ENCODE measurements around the gene IGSF5. TPM values are rescaled to one million over a fixed set of nuclear protein-coding genes. Genes with fewer than 3 reads are reported as not detected.

The IGSF5 gene
- total and polyA plus RNA-seq, 2 donors (not counting 1 experiment from before 2014, with no cell fraction given), result not detected

DNA sequence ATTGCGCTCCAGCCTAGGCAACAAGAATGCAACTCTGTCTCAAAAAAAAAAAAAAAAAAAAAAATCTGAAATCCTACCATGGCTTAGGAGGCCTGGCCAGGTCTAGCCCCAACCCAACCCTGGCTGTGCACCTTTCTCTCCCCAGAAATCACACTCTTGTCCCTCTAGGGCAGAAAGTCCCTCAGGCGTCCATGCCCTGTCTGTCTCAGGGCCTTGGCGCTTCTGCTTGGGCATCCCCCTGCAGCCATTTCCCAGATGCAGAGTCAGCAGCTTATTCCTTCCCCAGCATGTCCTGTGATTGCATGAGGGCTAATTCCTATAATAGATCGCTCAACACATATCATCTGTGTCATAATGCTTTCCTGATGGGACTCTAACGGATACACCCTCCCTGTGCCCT lies 65.0 kb downstream of the IGSF5 start:
- Histone ChIP-seq H3K4me1 (ENCODE audit: control insufficient read depth in 2 of 2, insufficient read depth in 2 of 2, low read length in 2 of 2) (no peaks in the 10 kb centered on the region), H3K79me2 (ENCODE audit: control insufficient read depth, insufficient read depth, low read length) (no peaks in the 10 kb centered on the region), H3K27ac (ENCODE audit: low read length in 2 of 2) (no peak overlapping the region), H3K9ac (ENCODE audit: low read length) (no peak overlapping the region), H3K36me3 (replicated peaks in 1 of 2; ENCODE audit: control extremely low read depth in 1 of 2, control insufficient read depth in 1 of 2, extremely low read depth in 1 of 2, insufficient read depth in 2 of 2, low read length in 1 of 2) (no peaks in the 10 kb centered on the region), H3K27me3 (replicated peaks in 1 of 4; ENCODE audit: control extremely low read depth in 1 of 4, control insufficient read depth in 3 of 4, insufficient read depth in 4 of 4, low read length in 3 of 4) (no peaks in the 10 kb centered on the region), H3K4me2 (replicated peaks; ENCODE audit: low read depth, low read length, poor library complexity, severe bottlenecking) (no peak overlapping the region), H3K4me3 (ENCODE audit: control extremely low read depth in 1 of 5, extremely low read depth in 1 of 5, insufficient read depth in 1 of 5, low read depth in 2 of 5, low read length in 4 of 5) (no peak overlapping the region), H4K20me1 (ENCODE audit: control insufficient read depth, insufficient read depth, low read length, poor library complexity, severe bottlenecking) (no peaks in the 10 kb centered on the region), H2AFZ (ENCODE audit: insufficient read depth, low read depth, low read length, poor library complexity, severe bottlenecking) (no peak overlapping the region), H3K9me3 (ENCODE audit: control extremely low read depth in 1 of 3, control insufficient read depth in 2 of 3, insufficient read depth in 1 of 3, low read length in 2 of 3) (peaks cover 0 to 5% (median 0%) of the 10 kb centered on the region in 3 donors)
- POLR2A ChIA-PET, result no interaction called here
- intact Hi-C loops (cut with micrococcal nuclease), result no loop called here
- CTCF ChIA-PET, result no interaction called here
- Mint-ChIP-seq H3K4me1 (no peaks in the 10 kb centered on the region), H3K4me3 (no peak overlapping the region), H3K9me3 (ENCODE audit: insufficient read depth) (peaks cover 6% of the 10 kb centered on the region), H3K27ac (no peak overlapping the region), H3K27me3 (no peaks in the 10 kb centered on the region)
- ATAC-seq (ENCODE audit: low read depth), result no peak
- WGBS (ENCODE audit: insufficient coverage), result 90% methylated on average over 4 of the region's 5 CpGs
- TF ChIP-seq, protein P1, sequence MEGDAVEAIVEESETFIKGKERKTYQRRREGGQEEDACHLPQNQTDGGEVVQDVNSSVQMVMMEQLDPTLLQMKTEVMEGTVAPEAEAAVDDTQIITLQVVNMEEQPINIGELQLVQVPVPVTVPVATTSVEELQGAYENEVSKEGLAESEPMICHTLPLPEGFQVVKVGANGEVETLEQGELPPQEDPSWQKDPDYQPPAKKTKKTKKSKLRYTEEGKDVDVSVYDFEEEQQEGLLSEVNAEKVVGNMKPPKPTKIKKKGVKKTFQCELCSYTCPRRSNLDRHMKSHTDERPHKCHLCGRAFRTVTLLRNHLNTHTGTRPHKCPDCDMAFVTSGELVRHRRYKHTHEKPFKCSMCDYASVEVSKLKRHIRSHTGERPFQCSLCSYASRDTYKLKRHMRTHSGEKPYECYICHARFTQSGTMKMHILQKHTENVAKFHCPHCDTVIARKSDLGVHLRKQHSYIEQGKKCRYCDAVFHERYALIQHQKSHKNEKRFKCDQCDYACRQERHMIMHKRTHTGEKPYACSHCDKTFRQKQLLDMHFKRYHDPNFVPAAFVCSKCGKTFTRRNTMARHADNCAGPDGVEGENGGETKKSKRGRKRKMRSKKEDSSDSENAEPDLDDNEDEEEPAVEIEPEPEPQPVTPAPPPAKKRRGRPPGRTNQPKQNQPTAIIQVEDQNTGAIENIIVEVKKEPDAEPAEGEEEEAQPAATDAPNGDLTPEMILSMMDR (IDR thresholded peaks at IDR 0.05), result no peak
- no peak for TF ChIP-seq EZH2 (IDR thresholded peaks at IDR 0.05; ENCODE audit: borderline replicate concordance, insufficient read depth, low read depth, low read length, poor library complexity, severe bottlenecking)
- no peak for DNase-seq

DNA sequence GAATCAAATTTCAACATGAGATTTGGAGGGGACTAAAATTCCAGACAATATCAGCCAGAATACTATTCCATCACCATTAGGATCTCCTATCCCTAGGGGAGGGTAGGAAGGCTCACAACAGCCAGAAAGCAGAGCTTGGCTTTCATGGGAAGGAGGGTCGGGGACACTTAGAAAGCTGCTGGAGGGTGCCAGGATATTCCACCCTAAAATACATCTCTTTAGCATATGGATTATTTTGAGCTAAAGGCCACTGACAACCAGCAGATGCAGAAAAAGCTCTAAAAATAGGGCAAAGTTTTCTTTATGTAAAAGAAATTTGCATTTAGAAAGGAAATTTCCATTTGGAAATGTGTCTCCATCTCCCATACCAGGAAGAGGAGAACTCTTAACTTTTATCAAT lies 68.0 kb downstream of the IGSF5 start:
- H3K9ac ChIP-seq (ENCODE audit: low read length), result no peak overlapping the region
- H3K79me2 ChIP-seq (ENCODE audit: control insufficient read depth, insufficient read depth, low read length), result no peaks in the 10 kb centered on the region
- H3K9me3 ChIP-seq (ENCODE audit: control extremely low read depth in 1 of 3, control insufficient read depth in 2 of 3, insufficient read depth in 1 of 3, low read length in 2 of 3), result no peaks in the 10 kb centered on the region
- H3K4me2 ChIP-seq (replicated peaks; ENCODE audit: low read depth, low read length, poor library complexity, severe bottlenecking), result no peak overlapping the region
- H3K4me3 Mint-ChIP-seq, result no peak overlapping the region
- no peak overlapping the region for H2AFZ ChIP-seq (ENCODE audit: insufficient read depth, low read depth, low read length, poor library complexity, severe bottlenecking)
- no peaks in the 10 kb centered on the region for H4K20me1 ChIP-seq (ENCODE audit: control insufficient read depth, insufficient read depth, low read length, poor library complexity, severe bottlenecking)
- DNase-seq, result no peak
- ChIA-PET CTCF (no interaction called here), POLR2A (no interaction called here)
- H3K27me3 ChIP-seq (replicated peaks in 1 of 4; ENCODE audit: control extremely low read depth in 1 of 4, control insufficient read depth in 3 of 4, insufficient read depth in 4 of 4, low read length in 3 of 4), result no peaks in the 10 kb centered on the region
- no peak overlapping the region for H3K27ac ChIP-seq (ENCODE audit: low read length in 2 of 2)
- intact Hi-C loops (cut with micrococcal nuclease), result no loop called here
- H3K4me1 ChIP-seq (ENCODE audit: control insufficient read depth in 2 of 2, insufficient read depth in 2 of 2, low read length in 2 of 2), result no peaks in the 10 kb centered on the region
- no CpG with 5 or more reads among the region's 1 CpG for WGBS (ENCODE audit: insufficient coverage)
- no peaks in the 10 kb centered on the region for H3K4me1 Mint-ChIP-seq
- no peaks in the 10 kb centered on the region for H3K27me3 Mint-ChIP-seq
- no peak for ATAC-seq (ENCODE audit: low read depth)
- no peak overlapping the region for H3K27ac Mint-ChIP-seq
- H3K4me3 ChIP-seq (ENCODE audit: control extremely low read depth in 1 of 5, extremely low read depth in 1 of 5, insufficient read depth in 1 of 5, low read depth in 2 of 5, low read length in 4 of 5), result no peak overlapping the region
- H3K9me3 Mint-ChIP-seq (ENCODE audit: insufficient read depth), result peaks cover 2% of the 10 kb centered on the region
- H3K36me3 ChIP-seq (replicated peaks in 1 of 2; ENCODE audit: control extremely low read depth in 1 of 2, control insufficient read depth in 1 of 2, extremely low read depth in 1 of 2, insufficient read depth in 2 of 2, low read length in 1 of 2), result no peaks in the 10 kb centered on the region
- TF ChIP-seq EZH2 (IDR thresholded peaks at IDR 0.05; ENCODE audit: borderline replicate concordance, insufficient read depth, low read depth, low read length, poor library complexity, severe bottlenecking), result no peak
- TF ChIP-seq, protein P1 (IDR thresholded peaks at IDR 0.05), result no peak
